Head of caudate nucleus (tissue), 42 donors: ENCODE results near the gene KRT72.

ENCODE experiments used
- DNase-seq, 42 donors: peaks; one replicate each; pipeline versions ENCODE4 v3.0.0 to v3.0.0-alpha.2; 2020 to 2021; ENCODE audit warnings: mixed read lengths in 7 of 42
- intact Hi-C: fragments of 100-400 bp; cut with DNase I; formaldehyde crosslinking; loops from one replicate; pipeline ENCODE4 v1.15.0; 2022

Gene KRT72

DNA sequence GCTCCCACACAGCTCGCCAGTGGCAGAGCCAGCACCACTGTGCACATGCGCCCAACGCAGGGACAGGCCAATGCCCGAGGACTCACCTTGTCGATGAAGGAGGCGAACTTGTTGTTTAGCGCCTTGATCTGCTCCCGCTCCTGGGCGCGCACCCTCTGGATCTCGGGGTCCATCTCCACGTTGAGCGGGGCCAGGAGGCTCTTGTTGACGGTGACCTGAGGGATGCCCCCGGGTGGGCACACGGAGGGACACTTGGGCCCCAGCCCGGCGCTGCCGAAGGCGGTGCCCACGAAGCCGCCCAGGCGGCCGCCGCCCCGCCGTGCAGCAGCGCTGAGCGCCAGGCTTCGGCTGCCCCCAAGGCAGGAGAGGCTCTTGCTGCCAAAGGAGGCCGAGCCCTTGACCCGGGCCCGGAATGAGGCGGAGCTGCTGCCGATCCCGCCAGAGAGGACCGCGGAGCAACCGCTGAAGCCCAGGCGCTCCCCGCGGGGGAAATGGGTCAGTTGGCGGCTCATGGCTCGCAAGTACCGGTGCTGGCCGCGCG is at the start of gene KRT72:
Gene KRT72 (minus strand): TSS at position 523 of the 541 bp plus-strand sequence. CDS start 11 bp downstream, at position 512.
- peak in 3 of 42 donors; percentile 6 to 37 (median 27) for DNase-seq

DNA sequence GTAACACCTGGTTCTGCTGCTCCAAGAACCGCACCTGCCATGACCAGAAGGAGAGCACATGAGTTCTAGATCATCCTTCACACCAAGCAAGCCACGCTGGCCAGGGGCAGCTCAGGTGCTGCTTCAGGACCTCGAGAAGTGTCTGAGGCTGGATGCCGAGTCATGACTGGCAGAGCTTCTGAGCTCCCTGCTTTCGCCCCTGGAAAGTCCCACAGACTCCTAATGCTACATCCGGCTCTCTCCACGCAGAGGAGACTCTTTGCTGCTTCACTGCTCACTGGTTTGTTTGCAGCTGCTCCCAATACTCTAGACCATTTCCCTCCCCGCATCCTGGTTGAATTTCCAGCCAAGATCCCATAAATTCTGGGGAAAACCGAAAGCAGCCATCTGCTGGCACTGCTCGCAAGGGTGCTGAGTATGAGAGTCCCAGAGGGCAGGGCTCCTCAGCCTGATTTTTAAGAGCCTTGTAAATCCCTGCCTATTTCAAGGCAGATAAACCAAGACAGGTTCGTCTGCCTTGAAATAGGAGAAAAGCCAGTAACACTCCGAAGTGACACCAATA is 49.3 kb upstream of the KRT72 start:
- no peak for DNase-seq

More for the DNA sequence above, at the start of gene KRT72:
- intact Hi-C loops, result no loop called here

DNA sequence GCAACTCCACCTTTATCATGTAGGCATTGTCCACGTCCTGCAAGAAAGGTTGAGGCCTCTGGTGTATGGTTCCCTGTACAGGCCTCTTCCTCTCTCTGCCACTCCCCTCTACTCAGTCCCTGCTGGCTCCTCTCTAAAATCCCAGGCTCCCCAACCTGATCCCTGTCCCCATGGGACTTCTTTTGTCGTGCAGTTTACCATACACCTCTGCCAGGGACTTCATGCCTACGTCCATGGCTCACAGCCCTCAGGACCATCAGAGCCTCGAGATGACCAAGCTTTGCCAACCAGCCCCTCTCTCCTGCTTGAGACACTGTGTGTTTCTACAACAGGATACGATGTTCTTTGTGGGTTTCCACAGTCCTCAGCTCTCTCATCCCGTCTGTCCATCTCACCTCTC is 47.8 kb upstream of the KRT72 start:
- intact Hi-C loops, result no loop called here
- DNase-seq, result no peak

More for the DNA sequence above, 49.3 kb upstream of the KRT72 start:
- intact Hi-C loops, result no loop called here

DNA sequence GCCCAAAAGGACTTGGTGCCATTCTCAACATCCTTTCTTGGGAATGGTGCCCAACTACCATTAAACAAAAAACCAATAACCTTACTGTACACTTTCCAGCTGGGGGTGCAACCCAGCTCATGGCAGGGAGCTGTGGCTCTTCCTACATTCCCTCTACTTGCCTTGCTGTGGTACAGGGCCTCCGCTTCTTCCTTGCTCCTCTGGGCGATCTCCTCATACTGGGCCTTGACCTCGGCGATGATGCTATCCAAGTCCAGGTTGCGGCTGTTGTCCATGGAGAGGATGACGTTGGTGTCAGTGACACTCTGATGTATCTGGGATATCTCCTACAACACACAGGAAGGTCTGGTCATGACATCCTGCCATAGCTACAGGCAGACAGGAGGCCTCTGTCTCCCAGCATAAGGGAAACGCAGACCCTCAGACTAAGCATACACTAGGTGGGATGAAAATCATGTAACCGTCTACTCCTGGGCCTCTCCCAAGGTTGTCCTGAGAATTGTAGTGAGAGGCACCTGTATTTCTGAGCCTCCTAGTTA is 46.8 kb upstream of the KRT72 start:
- DNase-seq, result peak in 1 of 42 donors; percentile 22
- intact Hi-C loops, result no loop called here

DNA sequence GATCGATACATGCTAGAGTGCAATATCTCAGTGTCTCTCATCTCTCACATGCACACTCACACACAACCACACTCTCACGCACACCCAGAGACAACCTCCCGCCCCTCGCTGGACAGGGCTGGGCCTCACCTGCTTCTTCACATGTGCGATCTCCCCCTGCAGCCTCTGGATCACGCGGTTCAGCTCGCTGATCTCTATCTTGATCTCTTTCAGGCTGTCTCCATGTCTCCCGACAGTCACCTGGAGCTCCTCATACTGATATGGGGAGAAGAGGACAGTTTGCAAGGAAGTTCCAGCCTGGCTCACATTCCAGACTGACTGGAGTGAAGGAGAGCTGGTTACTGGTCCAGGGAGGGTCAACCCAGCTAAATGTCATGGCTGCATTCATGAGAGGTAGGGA is 46.3 kb upstream of the KRT72 start:
- DNase-seq, result no peak
- intact Hi-C loops, result no loop called here

DNA sequence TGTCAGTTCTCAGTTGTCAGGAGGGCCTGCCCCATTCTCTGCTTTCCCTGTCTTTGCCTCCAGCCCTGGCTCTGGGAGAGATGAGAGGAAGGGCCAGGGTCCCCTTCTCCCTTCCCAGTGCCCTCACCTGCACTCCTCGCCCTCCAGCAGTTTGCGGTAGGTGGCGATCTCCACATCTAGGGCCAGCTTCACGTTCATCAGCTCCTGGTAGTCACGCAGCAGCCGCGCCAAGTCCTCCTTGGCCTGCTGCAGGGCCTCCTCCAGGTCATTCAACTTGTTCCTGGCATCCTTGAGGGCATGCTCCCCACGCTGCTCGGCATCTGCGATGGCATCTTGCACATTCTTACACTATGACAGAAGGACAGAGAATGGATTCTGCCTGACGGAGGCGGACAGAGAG is 45.4 kb upstream of the KRT72 start:
- intact Hi-C loops, result no loop called here
- DNase-seq, result no peak

DNA sequence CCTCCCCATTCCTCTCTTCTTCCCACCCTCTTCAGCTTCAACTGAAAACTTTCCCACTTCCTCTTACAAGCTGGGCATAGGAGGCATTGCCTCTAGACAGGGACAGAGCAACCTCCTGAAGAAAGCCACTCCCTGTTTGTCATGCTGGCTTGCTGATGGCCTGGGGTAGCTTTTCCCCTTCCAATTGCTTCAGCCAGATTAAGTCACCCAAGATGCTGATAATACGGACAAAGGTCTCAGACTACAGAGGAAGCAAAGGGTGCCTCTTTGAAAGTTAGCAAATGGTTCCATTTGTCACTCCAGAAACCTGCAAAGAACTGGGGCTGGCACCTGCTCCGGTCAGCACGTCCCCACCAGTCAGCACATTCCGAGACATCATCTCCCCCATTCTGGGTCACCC is 44.7 kb upstream of the KRT72 start:
- no peak for DNase-seq
- intact Hi-C loops, result no loop called here

DNA sequence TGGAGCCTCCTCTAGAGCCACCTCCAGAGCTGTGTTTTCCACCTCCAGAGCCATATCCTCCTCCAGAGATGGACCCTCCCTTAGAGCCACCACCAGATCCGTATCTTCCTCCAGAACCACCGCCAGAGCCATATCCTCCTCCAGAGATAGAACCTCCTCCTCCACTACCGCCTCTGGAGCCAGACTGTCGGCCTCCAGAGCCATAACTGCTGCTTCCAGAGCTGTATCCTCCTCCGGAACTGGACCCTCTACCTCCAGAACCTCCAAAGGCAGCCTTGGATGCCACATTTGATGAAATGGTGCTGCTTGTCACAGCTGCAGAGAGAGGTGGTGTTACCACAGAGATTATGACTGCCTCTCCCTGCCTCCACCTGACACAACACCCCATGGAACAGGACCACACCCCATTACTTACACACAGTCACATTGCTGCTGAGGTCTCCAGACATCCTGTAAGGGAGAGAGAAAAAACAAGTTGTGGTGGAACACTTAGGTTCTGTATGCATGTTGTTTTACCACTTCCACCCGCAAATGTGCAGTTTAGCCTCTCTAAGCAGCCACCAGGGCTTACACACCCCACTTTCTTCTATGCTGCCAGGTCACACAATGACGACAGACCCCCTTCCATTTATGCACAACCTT is 44.0 kb upstream of the KRT72 start:
- intact Hi-C loops, result no loop called here

DNA sequence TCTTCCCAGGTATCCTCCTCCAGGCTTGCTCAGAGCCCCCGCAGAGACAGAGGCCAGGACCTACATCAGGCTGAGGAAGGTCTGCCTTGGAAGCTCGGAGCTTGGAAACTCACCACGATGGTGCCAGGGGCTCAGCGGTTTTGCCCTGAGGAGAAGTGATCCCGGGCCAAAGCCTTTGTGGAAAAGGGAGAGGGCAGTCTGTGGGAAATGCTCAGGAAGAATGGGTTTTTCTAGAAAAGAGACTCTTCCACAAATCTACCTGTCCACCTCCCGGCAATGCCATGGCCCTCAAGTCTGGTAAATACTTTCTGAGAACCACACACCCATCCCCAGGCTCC is 42.8 kb upstream of the KRT72 start:
- intact Hi-C loops, result no loop called here
- no peak for DNase-seq

More for the DNA sequence above, 44.0 kb upstream of the KRT72 start:
- no peak for DNase-seq

DNA sequence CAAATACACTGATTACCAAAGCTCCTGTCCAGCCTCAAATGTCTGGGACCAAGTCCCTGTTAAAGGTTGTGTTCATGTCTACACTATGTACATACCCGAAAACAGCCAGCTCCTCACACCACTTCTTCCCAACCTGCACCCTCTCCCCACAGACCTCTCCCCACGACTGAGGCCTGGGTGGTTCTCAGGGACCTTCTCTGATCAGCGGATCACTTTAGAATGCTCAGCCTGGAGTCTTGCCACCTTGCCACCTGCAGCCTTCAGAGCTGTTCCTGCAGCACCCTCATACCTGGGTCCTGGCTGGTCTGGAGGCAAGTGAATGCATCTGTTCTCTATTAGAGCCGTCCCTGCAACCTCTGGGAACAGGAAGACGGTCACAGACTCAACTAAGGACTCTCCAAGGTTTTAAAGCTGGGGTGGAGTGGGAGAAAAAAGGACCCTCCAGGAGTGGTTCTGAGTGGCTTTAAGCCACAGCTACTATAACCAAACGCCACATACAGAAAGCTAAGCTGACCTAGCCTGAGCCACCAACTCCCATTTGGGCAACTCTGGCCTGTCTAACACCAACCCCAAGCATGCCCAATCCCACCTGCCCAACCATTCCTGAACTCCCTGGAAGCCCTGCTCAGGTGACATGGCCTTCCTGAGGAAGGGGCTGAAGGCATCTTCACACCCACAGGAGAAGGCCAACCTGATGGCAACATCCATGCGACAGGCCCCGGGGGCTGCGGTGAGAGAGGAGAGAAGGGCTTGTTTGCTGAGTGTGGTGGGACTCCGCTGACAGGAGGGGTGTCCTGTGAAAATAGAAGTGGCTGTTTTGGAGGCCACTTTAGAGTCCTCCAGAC is 42.2 kb upstream of the KRT72 start:
- intact Hi-C loops, result no loop called here
- no peak for DNase-seq

DNA sequence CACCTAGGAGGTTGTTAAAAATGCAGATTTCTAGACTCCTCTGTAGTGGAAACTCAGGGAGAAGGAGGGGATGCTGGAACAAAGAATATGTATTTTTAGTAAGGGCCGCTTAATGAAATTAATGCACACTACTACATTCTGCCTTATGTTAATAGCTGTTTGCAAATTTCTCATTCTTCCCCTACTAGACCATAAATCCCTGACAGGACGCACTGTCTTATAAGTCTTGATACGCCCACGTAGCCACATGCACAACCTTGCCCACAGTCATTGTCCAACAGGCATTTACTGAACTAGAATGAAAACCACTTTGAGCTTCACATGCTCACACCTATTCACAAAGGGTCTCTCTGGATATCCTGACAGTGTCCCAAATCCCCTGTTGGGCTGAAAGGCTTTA is 40.2 kb upstream of the KRT72 start:
- intact Hi-C loops, result no loop called here

DNA sequence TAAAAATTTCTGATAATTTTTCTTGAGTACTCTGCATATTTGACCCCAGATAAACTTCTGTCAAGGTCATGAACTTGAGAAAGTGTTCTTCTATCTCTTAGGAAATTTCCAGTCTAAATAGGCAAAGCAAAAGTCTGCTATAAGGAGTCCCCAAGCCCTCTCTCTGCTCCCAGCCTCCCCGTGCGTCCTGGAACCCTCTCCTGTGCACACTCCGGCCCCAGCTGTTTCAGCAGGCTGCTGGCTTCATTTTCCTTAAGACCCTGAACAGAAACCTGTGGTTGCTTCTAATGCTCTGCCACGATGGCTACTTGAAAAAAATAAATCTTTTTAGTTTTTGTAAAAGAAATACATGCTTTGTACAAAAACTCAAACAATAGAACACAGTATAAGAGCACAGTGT is 36.0 kb upstream of the KRT72 start:
- DNase-seq, result peak in 2 of 42 donors; percentile 15 to 20
- intact Hi-C loops, result no loop called here

More for the DNA sequence above, 40.2 kb upstream of the KRT72 start:
- no peak for DNase-seq

DNA sequence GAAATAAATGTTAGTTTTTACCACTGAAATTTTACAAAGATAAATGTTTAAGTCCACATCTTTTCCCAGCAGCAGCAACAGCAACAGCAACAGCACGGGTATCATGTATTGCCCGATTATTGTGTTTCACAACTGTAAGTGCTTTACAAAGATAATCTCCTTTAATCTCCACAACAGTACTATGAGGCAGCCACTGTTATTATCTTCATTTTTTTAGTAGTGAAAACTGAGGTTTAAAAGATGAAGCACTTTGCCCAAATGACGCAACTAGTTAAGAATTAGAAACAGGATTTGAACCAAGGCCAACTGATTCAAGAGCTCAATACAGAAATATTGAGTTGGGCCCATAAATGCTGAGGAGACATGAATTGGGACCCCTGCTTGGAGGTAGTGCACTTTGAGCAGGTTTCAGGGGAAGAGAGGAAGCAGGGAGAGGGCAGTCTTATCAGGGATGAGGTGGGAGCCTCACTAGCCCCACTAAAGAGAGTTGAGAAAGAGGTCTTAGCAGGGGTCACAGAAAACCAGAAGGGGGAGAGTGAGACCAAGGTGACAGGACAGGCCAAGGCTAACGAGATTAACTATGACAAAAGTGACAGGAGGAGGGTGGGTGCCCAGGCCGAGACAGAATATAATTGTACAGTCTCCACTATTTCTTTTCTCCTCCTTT is 35.5 kb upstream of the KRT72 start:
- intact Hi-C loops, result no loop called here
- DNase-seq, result peak in 2 of 42 donors; percentile 9 to 10

DNA sequence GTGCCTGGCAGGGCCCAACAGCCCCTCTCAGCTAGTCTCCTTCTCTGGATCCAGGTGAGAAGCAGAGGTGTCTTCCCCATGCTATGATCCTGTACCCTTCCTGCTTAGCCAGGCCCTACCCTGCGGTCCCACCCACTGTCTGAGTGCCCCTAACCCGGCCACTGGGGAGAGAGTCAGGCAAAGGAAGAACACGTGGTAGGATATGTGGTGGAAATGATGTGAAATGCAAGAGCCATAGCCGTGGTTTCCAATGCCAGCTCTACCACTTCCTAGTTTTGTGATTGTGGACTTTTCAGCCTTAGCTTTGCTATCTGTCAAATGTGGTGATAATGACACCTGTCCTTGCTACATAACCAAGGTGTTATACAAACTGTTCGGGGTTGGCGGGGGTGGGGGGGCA is 34.9 kb upstream of the KRT72 start:
- peak in 2 of 42 donors; percentile 6 to 16 for DNase-seq
- intact Hi-C loops, result no loop called here

DNA sequence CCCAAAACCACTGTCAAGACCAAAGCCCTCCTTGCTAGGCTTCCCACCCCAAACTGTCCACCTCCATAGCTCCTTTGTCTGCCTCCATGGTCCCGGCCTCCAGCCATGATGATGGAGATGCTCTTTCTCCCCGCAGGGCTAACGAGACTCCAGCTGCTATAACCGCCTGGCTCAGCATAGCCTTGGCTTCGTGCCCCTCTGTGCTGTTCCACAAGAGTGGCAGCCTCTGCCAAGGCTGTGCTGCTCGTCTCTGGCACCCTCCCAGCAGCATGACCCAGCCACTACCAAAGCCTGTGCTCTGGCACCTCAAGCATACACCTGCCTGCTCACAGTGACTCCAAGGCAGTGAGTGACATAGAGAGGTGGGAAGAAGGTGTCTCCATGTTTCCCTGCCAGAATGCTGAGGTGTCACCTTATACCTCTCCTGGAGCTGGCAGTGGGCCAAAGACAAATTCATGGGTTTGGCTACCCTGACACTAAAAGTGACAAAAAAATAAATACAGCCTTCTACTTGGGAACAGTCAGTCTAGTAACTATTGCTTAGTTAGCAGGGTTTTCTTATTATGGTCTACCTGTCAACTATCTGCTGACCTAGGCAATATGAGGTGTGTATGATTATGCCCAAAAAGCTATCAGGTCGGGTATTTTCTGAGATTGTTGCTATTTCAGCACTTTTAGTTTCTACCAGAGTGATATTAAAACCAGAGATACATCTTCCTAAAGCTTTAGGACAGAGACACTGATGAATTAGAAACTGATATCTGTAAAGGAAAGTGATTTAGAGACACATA is 33.2 kb upstream of the KRT72 start:
- intact Hi-C loops, result no loop called here
- DNase-seq, result peak; percentile 59 to 89 (median 80)

DNA sequence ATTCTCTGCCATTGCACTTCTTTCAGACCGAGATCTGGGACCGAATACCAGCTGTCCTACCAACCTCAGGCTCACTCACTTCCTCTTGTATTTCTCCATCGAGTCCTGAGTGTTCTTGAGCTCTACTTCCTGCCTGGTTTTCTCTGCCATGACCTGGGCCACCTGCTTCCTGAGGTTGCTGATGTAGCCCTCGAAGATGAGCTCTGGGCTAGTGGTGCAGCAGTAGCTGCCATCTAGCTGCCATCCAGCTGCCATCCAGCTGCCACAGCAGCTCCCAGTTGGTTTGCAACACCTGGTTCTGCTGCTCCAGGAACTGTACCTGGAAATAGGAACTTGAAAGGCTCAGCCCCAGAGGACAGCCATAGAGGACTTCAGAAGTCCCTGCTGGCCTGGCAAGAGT is 32.1 kb upstream of the KRT72 start:
- DNase-seq, result peak in 1 of 42 donors; percentile 6
- intact Hi-C loops, result no loop called here

DNA sequence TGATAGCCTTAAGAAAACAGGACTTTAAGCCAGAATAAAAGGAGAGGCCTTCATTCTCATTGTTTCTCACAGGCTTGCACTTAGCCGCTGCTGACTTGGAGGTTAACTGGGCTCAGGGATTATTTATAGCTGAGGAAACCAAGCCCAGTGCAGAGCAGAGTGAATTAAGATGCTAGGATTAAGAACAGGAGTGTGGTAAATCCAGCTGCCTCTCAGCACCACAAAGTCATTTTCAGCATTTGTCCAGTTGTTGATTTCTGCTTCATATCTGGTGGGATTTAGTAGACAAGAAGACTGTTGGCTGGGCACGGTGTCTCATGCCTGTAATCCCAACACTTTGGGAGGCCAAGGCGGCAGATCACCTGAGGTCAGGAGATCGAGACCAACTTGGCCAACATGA is 31.4 kb upstream of the KRT72 start:
- intact Hi-C loops, result no loop called here
- peak in 2 of 42 donors; percentile 7 to 12 for DNase-seq

DNA sequence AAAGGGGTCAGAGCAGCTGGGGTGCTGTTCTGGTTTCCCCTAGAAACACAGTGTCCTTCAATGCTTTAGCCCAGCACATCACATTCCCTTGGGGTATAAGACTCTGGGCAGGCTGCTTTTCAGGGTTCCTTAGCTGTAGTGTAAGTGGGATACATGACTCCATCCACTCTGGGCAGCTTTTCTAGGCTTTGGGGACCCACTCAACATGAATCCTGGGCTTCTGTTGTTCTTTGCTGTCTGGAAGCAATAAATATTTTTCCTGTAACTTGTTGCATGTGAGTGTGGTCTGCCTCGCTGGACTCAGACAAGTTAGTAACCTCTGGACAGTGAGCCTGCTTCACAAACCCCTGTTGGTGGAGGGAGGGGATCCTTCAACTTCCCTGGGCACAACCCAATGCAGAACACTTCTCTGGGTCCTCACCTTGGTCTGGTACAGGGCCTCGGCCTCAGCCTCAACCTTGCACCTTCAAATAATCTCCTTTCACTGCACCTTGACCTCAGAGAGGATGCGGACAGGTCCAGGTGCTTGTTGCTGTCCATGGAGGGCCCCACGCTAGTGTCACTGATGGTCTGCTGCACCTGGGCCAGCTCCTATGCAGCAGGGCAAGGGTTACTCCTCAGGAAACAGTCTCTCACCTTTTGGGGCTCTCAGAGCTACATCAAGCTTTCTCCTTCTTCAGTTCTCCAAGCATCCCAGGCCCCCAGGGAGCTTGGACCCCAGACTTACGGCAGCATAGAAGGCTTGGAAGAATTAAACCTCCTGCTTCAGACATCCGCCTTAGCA is 30.6 kb upstream of the KRT72 start:
- intact Hi-C loops, result no loop called here

More for the DNA sequence above, 30.6 kb upstream of the KRT72 start:
- DNase-seq, result peak in 2 of 42 donors; percentile 3 to 15
